ENCODE results near the gene CTCF. TPM values are rescaled to one million over a fixed set of nuclear protein-coding genes. Genes with fewer than 3 reads are reported as not detected.

The CTCF gene
- total RNA-seq, 1 experiment from 2014 or later = 26.4 TPM

DNA sequence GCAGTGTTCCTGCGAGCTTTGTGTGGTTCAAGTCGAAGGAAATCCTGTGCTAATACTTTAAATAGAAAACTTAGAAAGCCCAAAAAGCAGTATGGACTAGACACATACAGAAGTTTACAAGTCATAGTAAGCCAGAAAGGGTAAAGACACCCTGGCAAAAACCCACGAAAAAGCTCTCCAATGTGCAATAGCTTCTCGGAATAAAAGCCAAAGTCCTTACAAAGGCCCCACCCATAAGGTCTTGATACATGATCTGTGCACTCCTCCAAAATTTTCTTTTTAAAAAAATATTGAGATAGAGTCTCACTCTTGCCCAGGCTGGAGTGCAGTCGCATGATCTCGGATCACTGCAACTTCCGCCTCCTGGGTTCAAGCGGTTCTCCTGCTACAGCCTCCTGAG is 114.6 kb downstream of the CTCF start:
- in situ Hi-C loops (cut with HindIII; ENCODE audit: low pct_unique_long_range_greater_than_20kb, low sequenced_read_pairs) = no loop called here
- DNase-seq (ENCODE audit: low read depth, low spot score) = no peak

- in situ Hi-C loops (cut with HindIII; ENCODE audit: low pct_unique_long_range_greater_than_20kb, low sequenced_read_pairs) = no loop called here
- no peak for DNase-seq (ENCODE audit: low read depth, low spot score)
Observed at GRCh38 chr16:67677712-67678111, 115.4 kb downstream of the CTCF start.

GRCh38 chr16:67678354-67679023 is 116.2 kb downstream of the CTCF start:
- in situ Hi-C loops (cut with HindIII; ENCODE audit: low pct_unique_long_range_greater_than_20kb, low sequenced_read_pairs) = no loop called here
- DNase-seq (ENCODE audit: low read depth, low spot score) = no peak

GRCh38 chr16:67679935-67680897 is 117.9 kb downstream of the CTCF start:
- no peak for DNase-seq (ENCODE audit: low read depth, low spot score)
- in situ Hi-C loops (cut with HindIII; ENCODE audit: low pct_unique_long_range_greater_than_20kb, low sequenced_read_pairs) = no loop called here

DNA sequence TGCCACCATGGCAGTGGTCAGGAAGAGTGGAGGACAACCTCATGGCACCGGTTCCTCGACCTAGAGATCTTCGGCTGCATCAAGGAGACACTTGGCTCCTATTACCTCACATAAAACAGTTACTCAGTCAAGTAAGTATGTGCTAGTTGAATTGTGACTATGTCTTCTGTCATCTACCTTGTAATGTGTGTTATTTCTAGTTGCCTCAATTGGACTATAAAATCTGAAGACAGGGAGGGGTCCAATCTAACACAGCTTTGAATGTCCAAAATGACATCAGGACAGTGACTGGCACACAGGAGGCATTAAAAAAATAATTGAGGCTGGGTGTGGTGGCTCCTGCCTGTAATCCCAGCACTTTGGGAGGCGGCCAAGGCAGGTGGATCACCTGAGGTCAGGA is 121.4 kb downstream of the CTCF start:
- in situ Hi-C loops (cut with HindIII; ENCODE audit: low pct_unique_long_range_greater_than_20kb, low sequenced_read_pairs) = no loop called here
- no peak for DNase-seq (ENCODE audit: low read depth, low spot score)

- no peak for DNase-seq (ENCODE audit: low read depth, low spot score)
- in situ Hi-C loops (cut with HindIII; ENCODE audit: low pct_unique_long_range_greater_than_20kb, low sequenced_read_pairs) = no loop called here
Observed at GRCh38 chr16:67685388-67686112, 123.2 kb downstream of the CTCF start.

Small RNAs within 50 kb of the gene (small RNA-seq; reads per million reads assigned to genes)
- 0 reads per million in 2 experiments for gene AC027682.3

Other genes with a start within 250 kb of the CTCF start
- 0.19 TPM in 1 of 2 replicates, not detected in the other for gene KCTD19, start 235.8 kb upstream of the CTCF start, total RNA-seq (2014; rRNA removed; shearing (Covaris generic))
- gene LRRC36, start 235.7 kb upstream of the CTCF start, total RNA-seq (2014; rRNA removed; shearing (Covaris generic)) = 0.64 and 1.1 TPM in 2 replicates
- gene TPPP3, start 169.0 kb upstream of the CTCF start, total RNA-seq (2014; rRNA removed; shearing (Covaris generic)) = 0.16 and 0.55 TPM in 2 replicates
- 6.0 and 8.5 TPM in 2 replicates for gene ZDHHC1, start 146.0 kb upstream of the CTCF start, total RNA-seq (2014; rRNA removed; shearing (Covaris generic))
- gene HSD11B2, start 131.4 kb upstream of the CTCF start, total RNA-seq (2014; rRNA removed; shearing (Covaris generic)) = 0.32 TPM in 1 of 2 replicates, not detected in the other
- gene ATP6V0D1, start 81.4 kb upstream of the CTCF start, total RNA-seq (2014; rRNA removed; shearing (Covaris generic)) = 145 and 151 TPM in 2 replicates
- not detected in 2 replicates for gene AGRP, start 79.0 kb upstream of the CTCF start, total RNA-seq (2014; rRNA removed; shearing (Covaris generic))
- gene RIPOR1, start 33.7 kb upstream of the CTCF start, total RNA-seq (2014; rRNA removed; shearing (Covaris generic)) = 3.6 and 9.4 TPM in 2 replicates
- gene CARMIL2, start 82.6 kb downstream of the CTCF start, total RNA-seq (2014; rRNA removed; shearing (Covaris generic)) = 0.16 and 0.40 TPM in 2 replicates
- 17.4 and 18.3 TPM in 2 replicates for gene ACD, start 97.7 kb downstream of the CTCF start, total RNA-seq (2014; rRNA removed; shearing (Covaris generic))
- 0.34 and 0.51 TPM in 2 replicates for gene PARD6A, start 98.4 kb downstream of the CTCF start, total RNA-seq (2014; rRNA removed; shearing (Covaris generic))
- 6.4 and 9.1 TPM in 2 replicates for gene ENKD1, start 104.2 kb downstream of the CTCF start, total RNA-seq (2014; rRNA removed; shearing (Covaris generic))
- gene C16orf86, start 104.3 kb downstream of the CTCF start, total RNA-seq (2014; rRNA removed; shearing (Covaris generic)) = 0.98 and 3.1 TPM in 2 replicates
- gene GFOD2, start 156.8 kb downstream of the CTCF start, total RNA-seq (2014; rRNA removed; shearing (Covaris generic)) = 10.5 and 13.4 TPM in 2 replicates
- gene RANBP10, start 244.0 kb downstream of the CTCF start, total RNA-seq (2014; rRNA removed; shearing (Covaris generic)) = 7.4 and 8.3 TPM in 2 replicates
- 0.26 and 0.35 TPM in 2 replicates for gene TSNAXIP1, start 244.4 kb downstream of the CTCF start, total RNA-seq (2014; rRNA removed; shearing (Covaris generic))